Endothelial cell (in vitro differentiated cells): ENCODE results near the gene GNB2. TPM values are rescaled to one million over a fixed set of nuclear protein-coding genes. Genes with fewer than 3 reads are reported as not detected.
"Not testable (repeated sequence)": the region's sequence is repeated elsewhere in the genome, so short reads cannot be mapped to it uniquely, and the experiment has no call there.

Experiments used
- DNase-seq: peaks from one replicate; pipeline ENCODE4 v3.0.0; 2021; ENCODE audit warnings: low spot score
- H3K27ac Mint-ChIP-seq: one replicate; pipeline ENCODE4 v1.8.0; 2021; ENCODE audit warnings: mixed read lengths, inconsistent platforms; ENCODE audit not compliant: unreplicated experiment
- H3K27me3 Mint-ChIP-seq: one replicate; pipeline ENCODE4 v1.8.0; 2021; ENCODE audit warnings: mild to moderate bottlenecking, moderate library complexity, mixed read lengths, inconsistent platforms; ENCODE audit not compliant: unreplicated experiment
- H3K36me3 Mint-ChIP-seq: one replicate; pipeline ENCODE4 v1.8.0; 2021; ENCODE audit warnings: mild to moderate bottlenecking, low read depth, mixed read lengths, inconsistent platforms; ENCODE audit not compliant: unreplicated experiment
- H3K4me1 Mint-ChIP-seq: one replicate; pipeline ENCODE4 v1.8.0; 2021; ENCODE audit warnings: mild to moderate bottlenecking, mixed read lengths, inconsistent platforms; ENCODE audit not compliant: unreplicated experiment
- H3K4me3 Mint-ChIP-seq: one replicate; pipeline ENCODE4 v1.8.0; 2021; ENCODE audit warnings: mild to moderate bottlenecking, mixed read lengths, inconsistent platforms; ENCODE audit not compliant: unreplicated experiment
- H3K9me3 Mint-ChIP-seq: one replicate; pipeline ENCODE4 v1.8.0; 2021; ENCODE audit warnings: mixed read lengths, inconsistent platforms; ENCODE audit not compliant: unreplicated experiment
- CTCF ChIP-seq: fragments of 200-600 bp; sonication (generic); IDR thresholded peaks from one replicate; pipeline ENCODE4 v1.5.0; 2021; ENCODE audit warnings: antibody characterized with exemption; ENCODE audit not compliant: unreplicated experiment
- total RNA-seq: library from RNA; stranded (reverse); fragmentation: NEBNext Ultra II Directional; extraction: Animal tissue kit (Norgen Biotek cat#: 25700); gene quantifications from one replicate; pipeline ENCODE4 v1.2.1, GENCODE V29; 2021; ENCODE audit not compliant: unreplicated experiment

GNB2 gene
- total RNA-seq, 1 donor from 2014 or later = 336 TPM

- peak overlapping the region; percentile 31 for H3K4me3 Mint-ChIP-seq
- peaks cover 7% of the 10 kb centered on the region for H3K36me3 Mint-ChIP-seq
- no peaks in the 10 kb centered on the region for H3K9me3 Mint-ChIP-seq
- H3K4me1 Mint-ChIP-seq = peaks cover 18% of the 10 kb centered on the region
- no peak for DNase-seq
- peaks cover 26% of the 10 kb centered on the region for H3K27me3 Mint-ChIP-seq
- TF ChIP-seq CTCF = no peak
- H3K27ac Mint-ChIP-seq = no peak overlapping the region
Observed at GRCh38 chr7:100723732-100724275, 50.3 kb downstream of the GNB2 start.

DNA sequence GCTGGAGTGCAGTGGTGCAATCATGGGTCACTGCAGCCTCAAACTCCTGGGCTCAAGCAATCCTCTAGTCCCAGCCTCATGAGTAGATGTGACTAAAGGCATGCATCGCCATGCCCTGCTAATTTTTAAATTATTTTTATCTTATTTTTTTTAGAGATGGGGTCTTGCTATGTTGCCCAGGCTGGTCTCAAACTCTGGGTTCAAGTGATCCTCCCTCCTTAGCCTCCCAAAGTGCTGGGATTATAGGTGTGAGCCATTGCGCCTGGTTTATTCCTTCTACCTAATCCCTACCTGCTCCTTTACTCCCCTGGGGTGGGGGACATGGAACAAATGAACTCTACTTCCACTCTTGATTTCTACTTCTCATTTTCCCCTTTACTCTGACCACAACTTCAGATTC is 50.8 kb downstream of the GNB2 start:
- H3K27ac Mint-ChIP-seq, H3K9me3 Mint-ChIP-seq, H3K36me3 Mint-ChIP-seq, DNase-seq: not testable (repeated sequence)
- Mint-ChIP-seq H3K4me1 (peaks cover 18% of the 10 kb centered on the region), H3K27me3 (peaks cover 26% of the 10 kb centered on the region), H3K4me3 (peak overlapping the region; percentile 38)

DNA sequence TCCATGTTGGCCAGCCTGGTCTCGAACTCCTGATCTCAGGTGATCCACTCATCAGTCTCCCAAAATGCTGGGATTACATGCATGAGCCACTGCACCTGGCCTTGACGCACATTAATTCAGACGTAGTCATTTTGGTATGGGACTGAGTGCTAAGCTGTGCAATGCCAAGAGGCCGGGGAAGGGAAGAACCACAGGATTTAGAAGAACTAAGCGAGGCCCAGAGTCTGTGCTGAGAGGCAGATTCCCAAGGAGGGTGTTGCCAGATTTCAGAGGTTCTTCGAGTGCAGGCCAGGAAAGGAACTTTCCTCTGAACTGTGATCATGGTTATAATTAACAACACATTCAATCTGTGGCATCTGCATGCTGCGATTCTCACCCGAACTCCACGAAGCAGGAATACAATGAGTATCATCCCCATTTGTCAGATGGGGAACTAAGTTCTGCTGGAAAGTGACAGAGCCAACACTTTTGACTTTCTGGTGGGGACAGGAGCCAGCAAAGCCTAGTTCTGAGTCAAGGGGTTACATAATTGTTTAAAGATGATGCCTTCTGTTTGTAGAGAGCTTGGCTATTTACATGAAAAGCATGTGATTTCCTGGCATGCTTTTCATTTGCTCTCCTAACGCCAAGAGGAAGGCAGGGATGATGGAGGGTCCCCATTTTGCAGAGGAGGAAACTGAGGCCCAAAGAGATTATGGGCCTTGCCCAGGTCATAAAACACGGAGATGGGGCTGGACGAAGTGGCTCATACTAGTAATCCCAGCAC is 53.6 kb downstream of the GNB2 start:
- Mint-ChIP-seq H3K4me1 (peaks cover 7% of the 10 kb centered on the region), H3K27ac (peak overlapping the region; percentile 53)

GRCh38 chr7:100728196-100728595 is 54.7 kb downstream of the GNB2 start:
- Mint-ChIP-seq H3K27me3 (peaks cover 4% of the 10 kb centered on the region), H3K36me3 (peaks cover 4% of the 10 kb centered on the region), H3K4me3 (no peak overlapping the region), H3K9me3 (no peaks in the 10 kb centered on the region), H3K27ac (no peak overlapping the region), H3K4me1 (no peaks in the 10 kb centered on the region)
- no peak for TF ChIP-seq CTCF
- no peak for DNase-seq

More for the DNA sequence above, 53.6 kb downstream of the GNB2 start:
- Mint-ChIP-seq H3K4me3 (no peak overlapping the region), H3K9me3 (no peaks in the 10 kb centered on the region), H3K36me3 (peaks cover 4% of the 10 kb centered on the region), H3K27me3 (peaks cover 5% of the 10 kb centered on the region)
- no peak for TF ChIP-seq CTCF
- no peak for DNase-seq

Other genes with a start within 250 kb of the GNB2 start
- gene ZCWPW1, start 245.0 kb upstream of the GNB2 start, total RNA-seq = 2.2 TPM
- 30.5 TPM for gene MEPCE, start 243.9 kb upstream of the GNB2 start, total RNA-seq
- gene PPP1R35, start 237.2 kb upstream of the GNB2 start, total RNA-seq = 27.3 TPM
- 4.3 TPM for gene SPACDR, start 209.5 kb upstream of the GNB2 start, total RNA-seq
- 94.3 TPM for gene TSC22D4, start 194.5 kb upstream of the GNB2 start, total RNA-seq
- 2.2 TPM for gene NYAP1, start 189.8 kb upstream of the GNB2 start, total RNA-seq
- gene AGFG2, start 134.5 kb upstream of the GNB2 start, total RNA-seq = 48.6 TPM
- gene SAP25, start 99.8 kb upstream of the GNB2 start, total RNA-seq = 2.6 TPM
- 89.7 TPM for gene LRCH4, start 87.6 kb upstream of the GNB2 start, total RNA-seq
- gene FBXO24, start 87.4 kb upstream of the GNB2 start, total RNA-seq = 1.3 TPM
- gene PCOLCE, start 71.4 kb upstream of the GNB2 start, total RNA-seq = 4.4 TPM
- gene MOSPD3, start 61.2 kb upstream of the GNB2 start, total RNA-seq = 31.7 TPM
- gene TFR2, start 32.2 kb upstream of the GNB2 start, total RNA-seq = 1.0 TPM
- not detected for gene ACTL6B, start 17.3 kb upstream of the GNB2 start, total RNA-seq
- 70.6 TPM for gene GIGYF1, start 20.5 kb downstream of the GNB2 start, total RNA-seq
- 30.6 TPM for gene POP7, start 32.4 kb downstream of the GNB2 start, total RNA-seq
- 0.33 TPM for gene EPO, start 46.7 kb downstream of the GNB2 start, total RNA-seq
- gene ZAN, start 59.9 kb downstream of the GNB2 start, total RNA-seq = 0.05 TPM
- 288 TPM for gene EPHB4, start 153.8 kb downstream of the GNB2 start, total RNA-seq
- 60.5 TPM for gene SLC12A9, start 179.0 kb downstream of the GNB2 start, total RNA-seq
- gene TRIP6, start 193.6 kb downstream of the GNB2 start, total RNA-seq = 93.8 TPM
- gene SRRT, start 201.4 kb downstream of the GNB2 start, total RNA-seq = 173 TPM
- gene UFSP1, start 216.0 kb downstream of the GNB2 start, total RNA-seq = 2.4 TPM
- 3.0 TPM for gene ACHE, start 222.1 kb downstream of the GNB2 start, total RNA-seq